Measurements from ENCODE around the gene FXYD6. TPM values are rescaled to one million over a fixed set of nuclear protein-coding genes. Genes with fewer than 3 reads are reported as not detected.

The FXYD6 gene
- total RNA-seq, 1 donor from 2014 or later: 95.6 TPM

DNA sequence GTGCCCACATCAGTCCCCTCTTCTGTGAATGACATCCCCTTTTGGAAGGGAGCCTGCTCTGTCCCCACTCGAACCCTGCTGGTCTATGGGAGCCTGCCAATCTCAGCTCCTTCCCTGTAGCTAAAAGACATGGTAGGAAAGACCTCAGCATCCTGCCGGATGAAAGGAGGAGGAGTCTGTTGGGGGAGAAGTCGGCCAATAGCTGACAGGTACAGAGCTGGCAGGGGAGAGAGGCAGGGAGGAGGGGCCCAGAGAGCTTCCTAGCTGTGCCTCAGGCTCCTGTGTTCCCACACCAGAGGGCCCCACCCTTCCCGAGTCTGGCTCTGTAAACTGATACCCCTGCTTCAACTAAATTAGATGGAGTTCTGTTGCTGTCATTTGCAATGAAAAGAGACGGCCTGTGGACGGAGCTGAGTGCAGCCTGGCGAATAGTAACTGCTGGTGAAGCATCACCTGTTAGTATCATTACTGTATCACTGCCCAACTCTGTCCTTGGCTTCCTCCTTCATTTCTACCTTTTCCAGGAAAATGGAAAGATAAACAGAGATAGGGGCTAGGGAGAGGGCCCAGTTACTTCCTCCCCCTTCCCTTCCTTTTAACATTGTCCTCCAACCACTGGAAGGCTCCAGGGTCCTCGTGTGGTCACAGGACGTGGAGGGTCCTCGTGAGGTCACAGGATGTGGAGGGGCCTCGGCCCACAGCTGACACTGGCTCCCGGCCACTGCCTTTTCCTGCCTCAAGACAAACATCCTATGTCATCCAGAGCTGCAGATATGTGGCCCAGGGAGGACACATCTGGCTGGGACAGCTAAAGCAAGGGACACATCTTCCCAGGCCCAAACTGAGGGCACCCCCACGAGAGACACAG lies 15.1 kb downstream of the FXYD6 start:
- Mint-ChIP-seq H3K27ac (peak overlapping the region; percentile 92), H3K9me3 (no peaks in the 10 kb centered on the region), H3K27me3 (ENCODE audit: insufficient read depth, low read depth) (peaks cover 2% of the 10 kb centered on the region), H3K4me1 (peaks cover 32% of the 10 kb centered on the region), H3K4me3 (peak overlapping the region; percentile 52), H3K36me3 (peaks cover 11% of the 10 kb centered on the region)
- peak overlapping the region; percentile 21 for H3K27ac ChIP-seq
- peaks cover 18% of the 10 kb centered on the region for H3K4me1 ChIP-seq
- peak overlapping the region; percentile 58 for H3K4me2 ChIP-seq
- H3K79me2 ChIP-seq (ENCODE audit: low read depth): peaks cover 82% of the 10 kb centered on the region
- TF ChIP-seq, protein P1, sequence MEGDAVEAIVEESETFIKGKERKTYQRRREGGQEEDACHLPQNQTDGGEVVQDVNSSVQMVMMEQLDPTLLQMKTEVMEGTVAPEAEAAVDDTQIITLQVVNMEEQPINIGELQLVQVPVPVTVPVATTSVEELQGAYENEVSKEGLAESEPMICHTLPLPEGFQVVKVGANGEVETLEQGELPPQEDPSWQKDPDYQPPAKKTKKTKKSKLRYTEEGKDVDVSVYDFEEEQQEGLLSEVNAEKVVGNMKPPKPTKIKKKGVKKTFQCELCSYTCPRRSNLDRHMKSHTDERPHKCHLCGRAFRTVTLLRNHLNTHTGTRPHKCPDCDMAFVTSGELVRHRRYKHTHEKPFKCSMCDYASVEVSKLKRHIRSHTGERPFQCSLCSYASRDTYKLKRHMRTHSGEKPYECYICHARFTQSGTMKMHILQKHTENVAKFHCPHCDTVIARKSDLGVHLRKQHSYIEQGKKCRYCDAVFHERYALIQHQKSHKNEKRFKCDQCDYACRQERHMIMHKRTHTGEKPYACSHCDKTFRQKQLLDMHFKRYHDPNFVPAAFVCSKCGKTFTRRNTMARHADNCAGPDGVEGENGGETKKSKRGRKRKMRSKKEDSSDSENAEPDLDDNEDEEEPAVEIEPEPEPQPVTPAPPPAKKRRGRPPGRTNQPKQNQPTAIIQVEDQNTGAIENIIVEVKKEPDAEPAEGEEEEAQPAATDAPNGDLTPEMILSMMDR (IDR thresholded peaks at IDR 0.05): no peak
- TF ChIP-seq EZH2 (IDR thresholded peaks at IDR 0.05): no peak
- no peak for TF ChIP-seq EZH2phosphoT487 (IDR thresholded peaks at IDR 0.05)
- H3K9me3 ChIP-seq (ENCODE audit: low read depth): no peaks in the 10 kb centered on the region
- no peaks in the 10 kb centered on the region for H3K27me3 ChIP-seq
- peaks cover 17% of the 10 kb centered on the region for H3F3A ChIP-seq (ENCODE audit: low read depth)
- H4K20me1 ChIP-seq (ENCODE audit: low read depth): peaks cover 91% of the 10 kb centered on the region
- H3K9ac ChIP-seq: no peak overlapping the region
- peak; percentile 94 for DNase-seq (ENCODE audit: low spot score)
- H3K4me3 ChIP-seq: no peak overlapping the region
- H2AFZ ChIP-seq (replicated peaks): no peak overlapping the region
- no peaks in the 10 kb centered on the region for H3K36me3 ChIP-seq

DNA sequence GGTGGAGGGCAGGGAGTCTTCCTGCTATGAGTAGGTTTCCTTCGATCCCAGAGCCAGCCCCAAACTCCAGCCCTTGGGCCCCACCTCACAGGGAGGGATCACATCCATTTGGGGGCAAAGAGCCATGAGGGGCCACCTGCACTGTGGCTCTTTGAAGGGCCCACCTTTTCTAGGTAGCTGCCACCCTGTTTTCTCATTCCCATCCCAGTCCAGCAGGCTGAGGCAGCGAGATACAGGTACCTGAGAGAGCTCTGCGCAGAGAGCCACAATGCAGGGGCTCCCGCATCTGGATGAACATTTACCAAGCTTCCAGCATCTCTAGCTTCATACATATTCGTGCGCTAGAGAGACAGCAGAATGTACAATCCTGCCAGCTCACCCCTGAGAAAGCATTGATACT lies 16.3 kb downstream of the FXYD6 start:
- H3K79me2 ChIP-seq (ENCODE audit: low read depth): peaks cover 77% of the 10 kb centered on the region
- peaks cover 18% of the 10 kb centered on the region for H3K4me1 ChIP-seq
- Mint-ChIP-seq H3K4me3 (no peak overlapping the region), H3K36me3 (peaks cover 11% of the 10 kb centered on the region), H3K9me3 (no peaks in the 10 kb centered on the region), H3K27me3 (ENCODE audit: insufficient read depth, low read depth) (peaks cover 2% of the 10 kb centered on the region), H3K27ac (no peak overlapping the region), H3K4me1 (peaks cover 32% of the 10 kb centered on the region)
- no peak overlapping the region for H3K9ac ChIP-seq
- no peaks in the 10 kb centered on the region for H3K27me3 ChIP-seq
- TF ChIP-seq EZH2 (IDR thresholded peaks at IDR 0.05): no peak
- TF ChIP-seq, protein P1 (IDR thresholded peaks at IDR 0.05): no peak
- H3K4me2 ChIP-seq: no peak overlapping the region
- H3F3A ChIP-seq (ENCODE audit: low read depth): peaks cover 17% of the 10 kb centered on the region
- peaks cover 91% of the 10 kb centered on the region for H4K20me1 ChIP-seq (ENCODE audit: low read depth)
- H3K36me3 ChIP-seq: no peaks in the 10 kb centered on the region
- H2AFZ ChIP-seq (replicated peaks): no peak overlapping the region
- no peaks in the 10 kb centered on the region for H3K9me3 ChIP-seq (ENCODE audit: low read depth)
- DNase-seq (ENCODE audit: low spot score): no peak
- no peak overlapping the region for H3K4me3 ChIP-seq
- H3K27ac ChIP-seq: no peak overlapping the region

DNA sequence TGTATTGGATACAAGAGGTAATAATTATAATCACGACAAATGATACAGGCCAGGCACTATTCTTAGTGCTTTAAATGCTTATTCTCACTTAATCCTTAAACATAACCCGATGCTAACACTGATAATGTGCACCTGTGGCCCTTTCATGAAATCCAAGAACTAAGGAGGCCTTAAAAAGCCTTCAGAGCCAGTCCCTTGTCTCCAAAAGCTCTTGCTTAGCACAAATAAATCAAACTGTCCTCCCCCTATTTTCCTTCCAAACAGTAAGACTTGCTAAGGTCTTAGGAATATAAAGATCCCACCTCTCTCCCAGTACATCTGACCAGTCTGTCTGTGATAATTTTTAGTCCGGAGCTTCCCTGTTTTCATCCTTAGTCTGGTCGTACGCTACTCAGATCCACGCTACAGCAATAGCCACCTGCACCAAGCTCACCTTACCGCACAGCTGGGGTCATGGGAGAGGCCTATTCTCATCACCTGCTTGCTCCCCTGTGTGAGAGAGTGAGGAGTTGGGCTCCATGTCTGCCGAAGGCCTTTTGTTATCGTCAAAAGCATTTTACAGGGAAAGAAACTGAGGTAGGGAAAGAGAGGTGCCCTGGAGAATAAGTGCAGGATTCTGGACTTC lies 16.9 kb downstream of the FXYD6 start:
- Histone ChIP-seq H3K27ac (no peak overlapping the region), H3K4me1 (peaks cover 18% of the 10 kb centered on the region), H3K4me2 (no peak overlapping the region), H2AFZ (replicated peaks) (no peak overlapping the region), H3F3A (ENCODE audit: low read depth) (peaks cover 17% of the 10 kb centered on the region), H3K9ac (no peak overlapping the region), H3K9me3 (ENCODE audit: low read depth) (no peaks in the 10 kb centered on the region), H4K20me1 (ENCODE audit: low read depth) (peaks cover 90% of the 10 kb centered on the region), H3K4me3 (no peak overlapping the region), H3K36me3 (no peaks in the 10 kb centered on the region), H3K27me3 (no peaks in the 10 kb centered on the region), H3K79me2 (ENCODE audit: low read depth) (peaks cover 75% of the 10 kb centered on the region)
- DNase-seq (ENCODE audit: low spot score): no peak
- Mint-ChIP-seq H3K27ac (no peak overlapping the region), H3K27me3 (ENCODE audit: insufficient read depth, low read depth) (peaks cover 2% of the 10 kb centered on the region), H3K9me3 (no peaks in the 10 kb centered on the region), H3K4me3 (no peak overlapping the region), H3K4me1 (peaks cover 32% of the 10 kb centered on the region), H3K36me3 (peaks cover 8% of the 10 kb centered on the region)
- no peak for TF ChIP-seq EZH2 (IDR thresholded peaks at IDR 0.05)
- TF ChIP-seq, protein P1 (IDR thresholded peaks at IDR 0.05): no peak
- TF ChIP-seq EZH2phosphoT487 (IDR thresholded peaks at IDR 0.05): no peak

Measured in neural progenitor cell (in vitro differentiated cells).